Stimulated activated CD8-positive, alpha-beta memory T cell treated with anti-CD3 and anti-CD28 coated beads, Interleukin-4, amount 100 ng/mL, for 4 hours (primary cell): ENCODE data around the gene ZNF536.

ENCODE experiments used
- DNase-seq, 2 donors: peaks; one replicate each; pipeline ENCODE4 v3.0.0-alpha.2; 2020; ENCODE audit warnings: low read depth in 2 of 2, low spot score in 1 of 2

ZNF536 gene

GRCh38 chr19:30371960-30372824, at the start of gene ZNF536:
ZNF536 (plus strand) TSS chr19:30372384; CDS start chr19:30443563, 71,179 bp downstream.
- DNase-seq, result no peak

DNA sequence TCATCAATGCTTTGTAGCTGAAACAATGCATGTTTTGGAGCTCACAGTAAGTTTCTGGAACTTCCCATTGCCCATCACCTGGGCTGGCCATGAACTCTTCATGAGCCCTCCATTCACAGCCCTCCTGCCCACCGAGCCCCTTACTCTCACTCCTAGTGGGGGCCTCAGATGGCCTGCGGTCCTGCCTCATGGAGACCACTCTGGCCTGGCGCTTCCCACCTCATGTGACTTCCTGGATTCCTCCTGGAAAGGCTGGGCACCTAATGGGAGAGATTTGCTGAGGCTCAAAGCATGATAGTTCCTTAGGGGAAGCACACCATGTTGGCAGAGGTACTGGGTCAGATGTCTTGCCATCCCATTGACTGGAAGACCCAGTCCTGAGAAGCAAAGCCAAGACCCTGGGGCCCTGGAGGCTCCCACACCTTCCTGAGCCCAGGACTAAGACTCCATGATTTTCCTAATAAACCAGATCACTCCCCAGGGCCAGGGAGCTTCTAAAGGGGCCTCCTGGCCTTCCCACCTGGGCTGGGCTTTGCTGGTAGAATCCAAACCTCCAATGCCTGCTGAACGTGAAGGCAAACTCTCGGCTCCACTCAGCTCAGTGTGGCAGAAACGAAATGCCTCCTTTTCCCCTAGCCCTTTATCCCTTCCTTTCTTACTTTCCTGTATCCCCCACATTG, 49.4 kb upstream of the ZNF536 start:
- no peak for DNase-seq

GRCh38 chr19:30323904-30324303, 48.3 kb upstream of the ZNF536 start:
- DNase-seq, result no peak

DNA sequence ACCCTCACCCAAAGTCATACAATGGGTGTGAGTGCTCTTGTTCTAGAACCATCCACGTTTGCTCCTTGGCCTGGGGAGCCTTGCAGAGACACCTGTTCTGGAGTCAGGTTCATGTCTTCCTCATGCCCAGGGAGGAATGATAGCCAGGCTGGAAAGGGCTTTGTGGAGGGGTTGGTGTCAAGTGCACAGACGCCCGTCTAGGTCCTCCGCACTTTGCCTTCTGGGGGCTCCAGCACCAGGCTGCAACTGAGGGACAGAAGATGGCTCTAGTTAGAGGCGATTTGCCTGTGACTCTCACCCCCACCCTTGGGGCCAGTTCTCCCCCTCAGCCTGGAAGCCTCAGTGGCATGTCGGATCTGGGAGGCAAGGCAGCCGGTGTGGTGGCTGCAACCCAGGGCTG, 47.2 kb upstream of the ZNF536 start:
- no peak for DNase-seq

- no peak for DNase-seq
These were observed 46.4 kb upstream of the ZNF536 start for GRCh38 chr19:30325676-30326392.

- no peak for DNase-seq
These were observed 45.8 kb upstream of the ZNF536 start for GRCh38 chr19:30326393-30326710.

GRCh38 chr19:30327331-30327730, 44.9 kb upstream of the ZNF536 start:
- no peak for DNase-seq

DNA sequence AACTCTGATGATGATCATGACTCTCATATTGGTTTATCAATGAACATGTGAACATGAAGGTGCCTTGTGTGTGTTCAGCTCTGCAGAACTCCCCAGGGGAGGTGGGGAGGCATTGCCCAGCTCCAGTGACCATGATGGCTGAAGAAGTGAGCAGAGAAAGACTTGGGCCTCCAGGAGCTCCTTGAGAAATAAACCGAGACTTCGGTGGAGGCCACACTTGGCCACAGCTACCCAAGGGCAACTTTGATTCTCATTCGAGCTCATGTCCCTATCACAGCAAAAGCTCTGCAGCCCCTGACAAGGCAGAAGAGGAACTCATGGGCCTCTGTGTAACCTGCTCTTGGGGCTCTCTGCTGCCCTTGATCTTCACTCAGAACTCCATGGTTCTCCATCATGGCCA, 44.1 kb upstream of the ZNF536 start:
- no peak for DNase-seq

DNA sequence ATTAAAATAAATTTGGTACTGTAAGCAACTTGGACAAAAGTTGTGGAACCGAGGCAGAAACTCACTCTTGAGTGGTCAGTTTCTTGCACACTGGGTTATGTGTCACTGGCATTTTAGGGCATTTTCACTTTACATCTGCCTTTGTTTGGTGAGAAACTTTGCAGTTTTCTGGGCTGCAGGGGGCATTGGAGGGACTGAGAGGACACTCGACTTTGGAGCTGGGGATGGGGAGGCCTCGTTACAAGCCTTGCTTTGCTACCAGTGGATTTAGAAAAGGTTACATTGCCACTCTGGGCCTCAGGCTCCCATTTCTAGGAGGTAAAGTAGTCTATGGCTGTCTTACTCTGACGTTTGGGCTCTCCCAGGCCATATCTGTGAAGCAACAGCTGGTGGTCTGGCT, 41.9 kb upstream of the ZNF536 start:
- no peak for DNase-seq

DNA sequence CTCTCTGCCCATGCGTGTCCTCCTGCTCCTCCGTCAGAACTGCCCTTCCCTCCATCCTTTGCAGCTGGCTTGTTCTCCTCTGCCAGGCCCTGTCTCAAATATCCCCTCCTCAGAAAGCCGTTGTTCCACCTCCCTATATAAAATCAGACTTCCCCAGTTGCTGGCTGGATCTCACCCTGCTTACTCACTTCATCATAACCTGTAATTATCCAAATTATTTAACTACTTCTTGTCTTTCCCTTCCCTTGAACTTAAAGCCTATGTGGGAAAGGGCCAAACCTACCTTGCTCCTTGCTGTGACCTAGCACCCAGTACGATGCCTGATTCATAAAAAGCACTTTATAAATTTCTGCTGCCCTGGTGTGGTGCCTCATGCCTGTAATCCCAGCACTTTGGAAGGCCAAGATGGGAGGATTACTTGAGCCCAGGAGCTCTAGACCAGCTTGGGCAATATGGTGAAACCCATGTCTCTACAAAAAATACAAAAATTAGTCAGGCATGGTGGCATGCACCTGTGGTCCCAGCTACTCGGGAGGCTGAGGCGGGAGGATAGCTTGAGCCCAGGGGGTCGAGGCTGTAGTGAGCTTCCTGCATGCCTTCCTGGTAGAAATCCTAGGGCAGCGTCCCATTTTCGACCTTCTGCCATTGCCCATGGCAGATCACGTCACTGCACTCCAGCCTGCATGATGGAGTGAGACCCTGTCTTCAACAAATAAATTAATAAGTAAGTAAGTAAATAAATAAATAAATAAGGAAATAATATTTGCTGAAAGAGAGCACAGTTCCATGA, 39.5 kb upstream of the ZNF536 start:
- no peak for DNase-seq

DNA sequence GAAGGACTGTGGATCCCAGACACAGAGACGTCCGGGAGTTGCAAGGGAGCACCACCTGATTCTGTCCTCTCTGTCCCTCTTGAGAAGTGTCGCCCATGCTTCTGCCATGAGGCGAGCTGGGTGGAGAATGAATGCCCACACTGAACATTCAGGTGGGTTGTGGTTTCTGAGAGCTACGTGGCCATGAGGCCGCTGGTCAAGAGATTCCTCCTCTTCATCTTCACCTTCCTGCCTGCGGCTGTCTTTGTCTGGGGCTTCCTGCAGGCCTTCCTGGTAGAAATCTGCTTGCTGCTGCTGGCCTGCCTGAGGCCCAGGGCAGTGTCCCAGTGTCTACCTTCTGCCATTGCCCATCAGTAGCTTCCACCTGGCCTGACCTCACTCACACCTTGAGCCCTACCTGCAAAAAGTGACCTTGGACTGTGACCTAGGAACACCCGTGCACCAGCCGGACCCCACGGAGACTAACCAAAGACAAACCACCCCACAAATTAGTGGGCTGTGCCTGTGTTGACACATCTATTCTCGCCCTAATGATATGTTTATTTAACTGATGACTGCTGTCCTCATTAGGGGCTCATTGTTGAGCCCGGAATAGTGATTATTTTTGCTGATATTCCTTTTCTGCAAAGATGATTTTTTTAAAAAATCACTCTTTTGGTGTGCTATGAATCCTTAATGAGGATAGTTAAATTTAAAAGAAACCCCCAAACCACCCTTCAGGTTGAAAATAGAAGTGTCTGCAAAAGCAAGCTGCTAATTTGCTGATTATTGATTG, 38.7 kb upstream of the ZNF536 start:
- DNase-seq, result no peak

DNA sequence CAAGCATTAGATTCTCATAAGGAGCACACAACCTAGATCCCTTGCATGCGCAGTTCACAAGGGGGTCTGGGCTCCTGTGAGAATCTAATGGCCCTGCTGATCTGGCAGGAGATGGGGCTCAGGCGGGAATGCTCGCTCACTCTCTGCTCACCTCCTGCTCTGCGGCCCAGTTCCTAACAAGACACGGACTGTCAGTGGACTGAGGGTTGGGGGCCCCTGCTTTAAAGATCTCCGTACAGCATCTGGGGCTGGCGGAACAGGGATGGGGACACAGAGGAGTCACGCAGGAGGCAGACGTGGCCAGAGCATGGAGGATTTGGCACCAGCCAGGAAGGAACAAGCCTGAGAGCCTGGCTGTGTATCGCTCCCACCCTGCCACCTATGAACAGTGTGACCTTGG, 37.3 kb upstream of the ZNF536 start:
- no peak for DNase-seq

- DNase-seq, result no peak
These were observed 36.8 kb upstream of the ZNF536 start for GRCh38 chr19:30335306-30335886.

DNA sequence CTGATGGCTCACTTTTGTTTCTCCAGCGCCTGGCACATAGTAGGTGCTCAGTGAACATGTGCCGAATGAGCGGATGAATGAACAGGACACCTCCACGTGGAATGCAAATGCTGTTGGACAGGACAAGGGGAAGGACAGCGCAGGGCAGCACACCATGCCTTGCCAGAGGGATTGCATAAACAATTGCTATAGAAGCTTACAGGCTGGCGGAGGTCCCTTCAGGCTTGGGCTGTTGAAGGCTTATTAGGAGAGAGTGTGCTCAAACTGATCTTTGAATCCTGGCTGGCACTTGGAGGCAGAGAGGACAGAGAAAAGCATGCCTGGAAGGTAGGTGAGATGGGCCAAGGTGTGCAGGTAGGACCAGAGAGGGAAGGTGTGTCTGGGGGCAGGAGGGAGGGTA, 35.9 kb upstream of the ZNF536 start:
- DNase-seq, result no peak

DNA sequence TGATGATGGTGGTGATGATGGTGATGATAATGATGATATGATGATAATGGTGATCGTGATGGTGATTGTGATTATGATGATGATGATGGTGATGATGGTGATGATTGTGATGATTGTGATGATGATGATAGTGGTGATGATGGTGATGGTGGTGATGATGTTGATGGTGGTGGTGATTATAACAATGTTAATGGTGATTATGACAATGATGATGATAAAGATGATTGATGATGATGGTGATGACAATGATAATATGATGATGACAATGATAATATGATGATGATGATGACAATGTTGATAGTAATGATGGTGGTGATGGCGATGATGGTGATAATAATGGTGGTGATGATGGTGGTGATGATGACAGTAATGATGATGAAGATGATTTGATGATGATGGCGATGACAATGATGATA, 34.1 kb upstream of the ZNF536 start:
- DNase-seq, result no peak

DNA sequence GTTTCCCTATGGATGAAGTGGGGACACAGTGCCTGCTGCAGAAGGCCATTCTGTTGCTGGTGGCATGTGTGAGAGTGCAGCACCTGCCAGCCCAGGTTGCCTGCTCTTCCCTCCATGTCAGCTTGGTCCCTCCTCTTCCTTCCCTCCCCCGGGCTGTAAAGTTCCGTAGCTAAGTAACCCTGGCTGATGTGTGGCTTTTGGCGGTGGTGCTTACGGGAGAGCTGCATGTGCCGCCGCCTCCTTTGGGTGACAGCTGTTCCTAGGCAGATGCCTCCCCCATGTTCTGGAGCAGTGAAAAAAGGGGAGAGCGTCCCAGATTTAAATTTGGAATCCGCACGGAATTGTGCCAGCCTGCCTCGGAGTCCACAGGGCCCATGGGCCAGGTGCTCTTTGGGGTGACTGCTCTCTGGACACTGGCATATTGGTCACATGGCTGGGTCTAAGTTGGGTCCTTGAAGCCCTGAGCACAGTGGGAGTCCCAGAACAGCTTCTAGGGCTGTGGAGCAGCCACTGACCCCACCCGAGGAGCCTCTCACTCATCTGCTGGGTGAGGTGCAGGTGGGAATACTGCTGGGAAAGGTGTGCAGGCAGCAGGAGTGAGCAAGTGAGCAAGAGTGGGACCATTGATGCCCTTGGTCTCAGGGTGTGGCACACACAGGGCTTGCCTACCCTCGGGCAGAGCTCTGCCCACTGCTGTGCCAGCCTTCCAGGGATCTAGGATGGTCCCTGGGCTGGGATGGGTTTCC, 33.1 kb upstream of the ZNF536 start:
- no peak for DNase-seq

GRCh38 chr19:30339624-30340525, 32.3 kb upstream of the ZNF536 start:
- DNase-seq, result no peak

DNA sequence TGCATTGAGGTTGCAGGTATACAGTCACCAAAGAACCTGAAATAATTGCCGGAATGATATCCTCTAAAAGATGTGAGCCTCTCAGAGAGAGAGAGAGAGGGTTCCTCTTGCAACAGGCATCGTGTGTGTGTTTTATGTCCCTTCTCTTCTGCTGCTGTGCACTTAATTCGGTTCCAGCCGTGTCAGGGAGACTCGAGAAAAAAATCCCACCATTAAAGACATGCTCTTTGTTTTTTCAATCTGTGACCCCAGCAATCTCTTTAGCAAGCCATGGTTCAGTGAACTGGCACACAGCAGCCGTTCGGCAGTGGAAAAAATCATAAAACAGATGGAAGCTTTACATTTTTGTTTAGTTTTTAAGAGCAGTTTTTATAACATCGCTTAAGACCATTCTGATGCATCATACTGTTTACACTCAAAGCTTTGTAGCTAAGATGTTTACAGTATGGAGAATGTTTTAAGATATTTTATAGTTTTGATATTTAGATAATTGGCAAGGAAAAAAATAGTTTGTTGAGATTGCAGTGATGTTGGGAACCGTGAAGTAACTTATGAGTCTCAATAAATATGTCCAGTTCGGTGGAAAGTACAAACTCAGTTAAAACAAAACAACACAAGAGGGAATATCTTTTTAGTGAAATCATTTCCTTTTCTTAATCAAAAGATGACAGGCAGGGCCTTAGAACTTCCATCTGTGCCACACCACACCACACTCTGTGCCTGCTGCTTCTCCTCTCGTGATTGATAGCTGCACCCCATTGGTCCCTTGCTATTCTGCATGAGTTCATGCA, 31.2 kb upstream of the ZNF536 start:
- no peak for DNase-seq
